Stimulated activated CD4-positive, alpha-beta T cell treated with anti-CD3 and anti-CD28 coated beads, Interleukin-12 subunit alpha, Interleukin-12 subunit beta, amount 100 ng/mL, for 24 hours (primary cell): ENCODE results near the gene ADAP1.
A peak's percentile ranks its signal among the peaks of the same experiment; 100 is the strongest.
"Not testable (repeated sequence)": the region's sequence is repeated elsewhere in the genome, so short reads cannot be mapped to it uniquely, and the experiment has no call there.

Experiments used
- DNase-seq, 2 experiments: peaks; one replicate each; pipeline ENCODE4 v3.0.0-alpha.2; 2020; ENCODE audit warnings: low read depth in 2 of 2

The ADAP1 gene

GRCh38 chr7:938546-939185, 15.8 kb downstream of the ADAP1 start:
- no peak for DNase-seq

- DNase-seq = no peak
These were observed 16.5 kb downstream of the ADAP1 start for GRCh38 chr7:937856-938484.

DNA sequence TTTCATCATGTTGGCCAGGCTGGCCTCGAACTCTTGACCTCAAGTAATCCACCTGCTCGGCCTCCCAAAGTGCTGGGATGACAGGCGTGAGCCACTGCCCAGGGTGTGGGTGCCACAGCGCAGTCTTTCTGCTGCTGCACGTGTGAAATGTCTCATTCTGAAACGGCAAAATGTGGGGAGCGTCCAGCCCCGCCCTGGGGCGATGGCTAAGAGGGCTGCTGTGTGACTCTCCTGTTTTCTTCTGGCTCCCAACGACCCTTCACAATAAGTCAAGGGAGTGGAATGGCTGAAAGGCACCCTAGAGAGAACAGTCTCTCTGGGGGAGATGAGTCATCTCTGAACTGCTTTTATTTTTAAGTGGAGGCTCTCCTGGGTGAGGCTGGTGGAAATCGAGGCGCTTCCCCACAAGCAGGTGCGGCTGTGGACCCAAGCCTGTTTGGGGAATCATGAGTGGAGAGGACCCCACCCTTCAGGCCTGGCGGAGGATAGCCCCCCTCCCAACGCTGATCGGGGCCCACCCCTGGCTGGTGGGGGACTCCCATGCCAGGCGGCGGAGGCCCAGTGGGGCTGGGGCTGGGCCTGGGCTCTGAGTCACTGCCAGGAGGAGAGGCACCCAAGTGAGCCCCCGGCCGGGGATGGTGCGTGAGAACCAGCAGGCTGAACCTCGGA, 18.0 kb downstream of the ADAP1 start:
- no peak for DNase-seq

- no peak for DNase-seq
These were observed 18.6 kb downstream of the ADAP1 start for GRCh38 chr7:935874-936385.

DNA sequence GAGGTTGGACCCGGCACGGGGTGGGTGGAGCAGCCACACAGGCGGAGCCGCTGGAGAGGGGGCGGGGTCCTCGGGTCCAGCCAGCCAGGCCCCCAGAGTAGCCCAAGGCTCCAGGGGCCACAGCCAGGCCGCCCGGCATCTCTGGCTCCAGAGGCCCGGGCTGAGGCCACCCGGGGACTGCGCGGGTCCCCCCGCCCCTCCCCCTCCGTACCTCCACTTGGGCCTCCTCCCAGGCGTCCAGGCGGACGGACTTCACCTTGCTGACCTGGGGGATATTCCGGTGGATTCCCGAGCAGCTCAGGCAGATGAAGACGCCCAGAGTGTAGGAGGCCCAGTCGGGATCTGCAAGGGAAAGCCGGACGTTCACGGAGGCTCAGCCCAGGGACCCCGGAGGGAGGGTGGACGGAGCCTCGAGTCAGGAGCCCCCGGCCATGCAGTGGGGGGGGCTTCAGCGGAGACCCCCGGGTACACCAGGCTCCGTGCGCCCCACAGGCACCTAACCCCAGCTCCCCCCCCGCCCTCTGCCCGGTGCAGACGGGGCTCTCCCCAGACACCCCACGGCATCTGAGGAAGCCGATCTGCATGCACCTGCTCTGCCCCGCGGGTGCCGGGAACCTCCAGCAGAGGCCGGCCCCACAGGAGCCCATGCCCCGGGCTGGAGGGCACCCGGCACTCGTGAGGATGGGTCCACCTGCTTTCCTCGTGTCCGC, 19.2 kb downstream of the ADAP1 start:
- DNase-seq = no peak

DNA sequence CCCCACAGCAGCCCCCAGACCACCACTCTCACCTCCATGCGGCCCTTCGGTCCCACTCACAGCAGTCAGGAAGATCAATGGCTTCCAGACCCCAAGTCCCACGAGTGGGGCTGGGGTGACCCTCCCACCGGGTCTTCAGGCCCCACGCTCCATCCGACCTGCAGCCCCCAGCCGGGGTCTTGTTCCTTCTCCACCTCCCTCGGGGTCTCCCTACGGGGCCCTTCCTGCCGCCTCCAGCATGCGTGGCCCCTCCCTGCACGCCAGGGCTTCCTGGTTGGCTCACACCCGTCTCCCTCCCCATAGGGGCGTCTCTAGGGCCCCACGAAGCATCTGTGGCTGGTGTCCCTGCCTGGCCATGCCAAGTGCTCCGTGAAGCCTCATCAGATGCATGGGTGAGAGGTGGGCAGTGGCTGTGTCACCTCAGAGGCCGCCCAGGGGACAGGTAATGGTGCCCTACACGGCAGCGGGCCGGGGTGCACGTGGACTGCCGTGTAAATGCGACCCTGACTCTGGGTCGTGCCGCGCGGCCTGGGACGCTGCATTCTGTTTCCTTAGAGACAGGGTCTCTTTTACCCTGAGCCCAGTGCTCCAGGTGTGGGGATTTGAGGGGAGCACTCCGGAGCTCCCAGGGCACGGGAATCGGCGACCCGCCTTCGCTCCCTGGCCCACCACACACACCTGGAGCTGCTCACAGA, 19.9 kb downstream of the ADAP1 start:
- no peak for DNase-seq

DNA sequence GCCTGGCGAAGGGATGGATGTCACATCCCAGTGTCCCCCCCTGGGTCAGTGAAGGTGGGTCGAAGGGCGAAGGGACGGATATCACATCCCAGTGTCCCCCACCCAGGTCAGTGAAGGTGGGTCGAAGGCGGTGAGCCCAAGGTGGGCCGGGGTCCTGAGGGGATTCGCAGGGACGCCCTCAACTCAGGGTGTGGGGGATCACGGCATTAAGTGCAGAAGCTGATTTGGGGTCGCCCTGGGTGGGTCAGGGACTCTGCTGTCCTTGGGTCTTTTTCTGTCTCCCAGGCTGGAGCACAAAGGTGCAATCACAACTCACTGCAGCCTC, 21.9 kb downstream of the ADAP1 start:
- DNase-seq = no peak

DNA sequence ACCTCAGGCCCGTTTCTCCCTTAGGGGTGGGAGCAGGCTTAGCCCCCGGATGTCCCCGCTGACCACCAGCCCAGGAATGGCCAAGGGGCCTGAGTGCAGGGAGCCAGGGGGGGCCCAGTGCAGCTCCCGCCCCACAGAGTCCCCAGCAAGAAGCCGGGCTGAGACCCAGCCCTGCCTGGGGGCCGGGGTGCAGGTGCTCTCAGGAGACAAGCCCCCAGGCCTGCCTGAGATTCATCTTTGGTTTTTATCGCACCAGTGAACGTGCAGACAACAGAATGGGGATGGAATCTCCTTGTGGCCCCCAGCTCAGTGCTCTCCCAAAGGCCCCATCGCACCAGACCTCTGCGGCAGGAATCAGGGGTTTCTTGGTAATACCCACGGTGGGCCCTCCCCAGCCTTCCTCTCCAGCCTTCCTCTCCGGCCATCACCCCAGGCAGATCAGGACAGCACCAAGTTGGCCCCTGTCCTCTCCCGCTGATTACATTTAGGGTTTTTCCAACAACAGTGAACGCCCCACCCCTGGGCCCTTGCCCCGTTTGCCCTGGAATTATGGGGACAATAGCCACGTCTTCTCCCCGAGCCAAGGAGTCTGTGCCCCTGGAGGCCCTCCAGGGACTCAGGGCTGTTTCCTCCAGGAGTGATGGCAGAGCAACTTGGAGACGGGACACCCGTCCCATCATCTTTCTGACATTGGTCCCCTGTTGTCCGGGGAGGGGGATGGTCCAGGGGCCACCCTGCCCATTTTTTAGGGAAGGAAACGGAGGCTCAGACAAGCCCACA, 22.4 kb downstream of the ADAP1 start:
- no peak for DNase-seq

GRCh38 chr7:930975-931758, 23.3 kb downstream of the ADAP1 start:
- DNase-seq = no peak

DNA sequence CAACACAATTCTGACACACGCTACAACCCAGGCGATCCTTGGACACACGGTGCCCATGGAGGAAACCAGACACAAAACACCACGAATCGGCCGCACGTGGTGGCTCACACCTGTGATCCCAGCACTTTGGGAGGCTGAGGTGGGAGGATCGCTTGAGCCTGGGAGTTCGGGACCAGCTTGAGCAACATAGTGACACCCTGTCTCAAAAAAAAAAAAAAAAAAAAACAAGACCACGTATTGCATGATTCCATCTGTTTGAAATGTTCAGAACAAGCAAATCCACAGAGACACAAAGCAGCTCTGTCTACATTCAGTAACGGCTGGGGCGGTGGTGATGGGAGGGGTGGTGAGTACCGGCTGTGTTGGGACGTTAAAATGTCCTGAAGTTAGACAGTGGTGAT, 25.2 kb downstream of the ADAP1 start:
- no peak for DNase-seq

DNA sequence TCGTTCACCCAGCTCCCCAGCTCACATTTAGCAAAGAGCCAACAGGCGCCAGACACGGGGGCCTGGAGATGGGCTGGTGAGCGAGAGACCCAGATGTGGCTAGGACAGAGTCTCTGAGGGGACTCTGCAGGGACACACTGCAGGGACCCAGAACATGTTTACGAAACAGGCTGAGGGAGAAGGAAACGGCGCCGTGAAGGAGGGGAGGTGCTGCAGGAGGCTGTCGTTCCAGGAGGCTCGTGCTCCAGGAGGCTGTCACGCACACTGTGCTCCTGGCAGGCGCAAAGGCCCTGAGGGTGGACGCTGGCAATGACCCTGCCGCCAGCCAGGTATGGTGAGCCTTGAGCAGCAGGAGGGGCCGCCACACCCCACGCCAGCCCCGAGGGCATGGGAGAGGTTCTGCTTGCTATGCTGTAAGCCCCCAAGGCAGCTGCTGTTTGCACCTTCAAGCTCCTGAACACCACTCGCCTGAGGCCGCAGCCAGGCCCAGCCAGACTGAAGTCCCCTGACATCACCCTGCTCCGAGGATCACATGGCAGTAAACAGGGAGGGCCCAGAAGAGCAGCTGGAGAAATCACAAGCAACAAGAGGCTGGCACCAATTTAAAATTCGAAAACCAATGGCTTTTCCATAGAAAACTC, 27.3 kb downstream of the ADAP1 start:
- no peak for DNase-seq

- no peak for DNase-seq
These were observed 28.1 kb downstream of the ADAP1 start for GRCh38 chr7:926061-927030.

- no peak for DNase-seq
These were observed 28.9 kb downstream of the ADAP1 start for GRCh38 chr7:925601-926000.

DNA sequence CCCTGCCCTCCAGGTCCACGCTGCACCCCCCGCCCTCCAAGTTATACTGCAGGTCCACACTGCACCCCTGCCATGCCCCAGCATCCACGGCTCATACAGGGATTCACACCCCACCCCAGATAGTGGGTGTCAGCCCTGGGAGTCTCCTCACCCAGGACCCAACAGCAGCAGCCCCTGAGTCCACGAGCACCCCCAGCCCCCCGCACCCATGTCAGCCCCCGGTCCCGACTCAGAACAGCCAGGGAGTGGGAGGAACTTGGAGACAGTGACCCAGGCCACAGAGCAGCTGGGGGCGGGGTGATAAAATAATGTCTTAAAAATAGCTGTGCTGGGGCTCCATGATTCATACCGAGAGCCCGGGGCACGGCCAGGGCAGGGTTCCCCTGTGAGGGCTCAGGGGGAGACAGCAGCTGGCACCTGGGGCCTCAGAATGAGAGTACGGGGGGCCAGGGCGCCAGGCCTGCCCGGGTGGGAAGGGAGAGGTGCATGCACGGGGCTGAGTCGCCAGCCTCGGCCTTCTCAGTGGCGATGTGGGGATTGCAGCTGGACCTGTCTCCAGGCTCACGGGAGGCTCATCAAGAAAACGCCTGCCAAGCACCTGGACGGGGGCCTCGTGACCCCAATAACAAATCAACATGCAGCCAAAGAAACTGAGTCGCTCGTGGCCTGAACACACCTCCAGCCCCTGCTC, 29.8 kb downstream of the ADAP1 start:
- peak in 1 of 2 experiments; percentile 62 for DNase-seq

- DNase-seq = not testable (repeated sequence)
These were observed 30.4 kb downstream of the ADAP1 start for GRCh38 chr7:924042-924441.

DNA sequence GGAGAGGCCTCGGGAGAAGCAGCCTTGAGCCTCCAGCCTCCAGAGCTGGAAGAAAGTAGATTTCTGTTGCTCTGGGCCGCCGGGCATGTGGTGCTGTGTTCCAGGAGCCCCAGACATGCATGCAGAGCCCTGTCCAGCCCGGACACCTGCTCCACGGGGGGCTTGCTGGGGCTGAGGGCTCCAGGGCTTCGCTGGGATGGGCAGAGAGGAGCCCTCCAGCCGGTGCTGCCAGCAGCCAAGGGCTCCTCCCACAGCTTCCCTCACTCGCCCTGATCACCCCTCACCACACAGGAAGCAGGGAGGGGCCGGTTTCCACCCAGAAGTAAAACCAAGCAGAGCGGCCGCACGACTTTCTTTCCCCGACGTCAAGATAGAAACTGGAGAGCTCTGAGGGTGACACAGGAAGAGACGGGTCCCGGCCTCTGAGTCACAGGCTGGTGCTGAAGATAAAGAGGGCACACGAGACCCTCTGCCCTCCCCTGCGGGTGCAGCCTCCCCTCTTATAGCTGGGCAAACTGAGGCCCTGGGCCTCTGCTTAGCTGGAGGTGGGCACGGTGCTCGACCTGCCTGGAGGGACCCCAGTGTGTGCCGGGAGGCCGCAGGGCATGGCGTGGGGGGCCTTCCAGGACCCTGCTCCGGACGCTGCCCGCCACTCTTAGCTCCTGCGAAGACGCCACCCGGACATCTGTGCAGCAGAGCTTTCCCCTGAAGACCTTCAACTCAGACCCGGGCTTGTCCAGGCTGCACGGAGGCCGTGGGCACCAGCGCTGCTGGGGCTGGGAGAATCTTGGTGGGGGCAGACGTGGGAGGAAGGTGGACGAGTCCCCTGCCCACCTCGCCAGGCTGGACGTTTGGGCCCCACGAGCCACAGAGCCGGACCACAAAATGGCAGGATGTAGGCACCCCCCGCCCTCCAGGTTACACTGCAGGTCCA, 31.1 kb downstream of the ADAP1 start:
- peak; percentile 83 to 93 for DNase-seq
